ENCODE measurements around the gene PCNX1. TPM values are rescaled to one million over a fixed set of nuclear protein-coding genes. Genes with fewer than 3 reads are reported as not detected.

The PCNX1 gene
- polyA plus RNA-seq, 1 donor from 2014 or later = 5.6 TPM

GRCh38 chr14:70943838-70944237, 36.6 kb downstream of the PCNX1 start:
- Mint-ChIP-seq H3K4me3 (peak overlapping the region in 1 of 4 donors; percentile 33), H3K27me3 (no peaks in the 10 kb centered on the region), H3K27ac (no peak overlapping the region), H3K36me3 (peaks cover 33% of the 10 kb centered on the region), H3K9me3 (peaks cover 10 to 35% (median 23%) of the 10 kb centered on the region in 3 donors), H3K4me1 (peaks cover 9 to 10% (median 10%) of the 10 kb centered on the region in 3 donors)

- peak overlapping the region in 1 of 3 donors; percentile 33 for H3K27ac Mint-ChIP-seq
- peaks cover 30% of the 10 kb centered on the region for H3K36me3 Mint-ChIP-seq
- H3K9me3 Mint-ChIP-seq = peaks cover 10 to 28% (median 15%) of the 10 kb centered on the region in 3 donors
- no peaks in the 10 kb centered on the region for H3K27me3 Mint-ChIP-seq
- H3K4me1 Mint-ChIP-seq = peaks cover 1 to 4% (median 4%) of the 10 kb centered on the region in 3 donors
- H3K4me3 Mint-ChIP-seq = no peak overlapping the region
Measured at GRCh38 chr14:70947739-70948138, 40.5 kb downstream of the PCNX1 start.

GRCh38 chr14:70952485-70952884, 45.2 kb downstream of the PCNX1 start:
- Mint-ChIP-seq H3K36me3 (peaks cover 11% of the 10 kb centered on the region), H3K27ac (peak overlapping the region in 1 of 3 donors; percentile 71), H3K9me3 (peaks cover 1 to 2% (median 2%) of the 10 kb centered on the region in 3 donors), H3K27me3 (no peaks in the 10 kb centered on the region), H3K4me3 (no peak overlapping the region), H3K4me1 (peaks cover 4 to 6% (median 5%) of the 10 kb centered on the region in 3 donors)

GRCh38 chr14:70954068-70954467, 46.8 kb downstream of the PCNX1 start:
- peaks cover 0 to 1% (median 0%) of the 10 kb centered on the region in 3 donors for H3K9me3 Mint-ChIP-seq
- H3K27me3 Mint-ChIP-seq = no peaks in the 10 kb centered on the region
- H3K4me3 Mint-ChIP-seq = no peak overlapping the region
- peaks cover 4 to 6% (median 5%) of the 10 kb centered on the region in 3 donors for H3K4me1 Mint-ChIP-seq
- no peak overlapping the region for H3K27ac Mint-ChIP-seq
- peaks cover 7% of the 10 kb centered on the region for H3K36me3 Mint-ChIP-seq

GRCh38 chr14:70955543-70956480, 48.6 kb downstream of the PCNX1 start:
- Mint-ChIP-seq H3K4me1 (peaks cover 4 to 5% (median 4%) of the 10 kb centered on the region in 3 donors), H3K27me3 (no peaks in the 10 kb centered on the region), H3K36me3 (peaks cover 4% of the 10 kb centered on the region), H3K9me3 (no peaks in the 10 kb centered on the region), H3K27ac (peak overlapping the region in 1 of 3 donors; percentile 46), H3K4me3 (no peak overlapping the region)

- Mint-ChIP-seq H3K4me3 (no peak overlapping the region), H3K4me1 (peaks cover 4 to 5% (median 4%) of the 10 kb centered on the region in 3 donors), H3K9me3 (no peaks in the 10 kb centered on the region), H3K36me3 (peaks cover 4% of the 10 kb centered on the region), H3K27me3 (no peaks in the 10 kb centered on the region), H3K27ac (no peak overlapping the region)
Measured at GRCh38 chr14:70956511-70956910, 49.3 kb downstream of the PCNX1 start.

GRCh38 chr14:70957710-70958109, 50.5 kb downstream of the PCNX1 start:
- Mint-ChIP-seq H3K27me3 (no peaks in the 10 kb centered on the region), H3K4me1 (peaks cover 4 to 5% (median 4%) of the 10 kb centered on the region in 3 donors), H3K9me3 (no peaks in the 10 kb centered on the region), H3K27ac (no peak overlapping the region), H3K4me3 (no peak overlapping the region), H3K36me3 (peaks cover 5% of the 10 kb centered on the region)

- Mint-ChIP-seq H3K9me3 (no peaks in the 10 kb centered on the region), H3K4me3 (no peak overlapping the region), H3K36me3 (peaks cover 5% of the 10 kb centered on the region), H3K27me3 (no peaks in the 10 kb centered on the region), H3K4me1 (peaks cover 2 to 6% (median 5%) of the 10 kb centered on the region in 3 donors), H3K27ac (no peak overlapping the region)
Measured at GRCh38 chr14:70962935-70963334, 55.7 kb downstream of the PCNX1 start.

- H3K4me1 Mint-ChIP-seq = peaks cover 2 to 6% (median 5%) of the 10 kb centered on the region in 3 donors
- H3K36me3 Mint-ChIP-seq = peaks cover 4% of the 10 kb centered on the region
- H3K27ac Mint-ChIP-seq = no peak overlapping the region
Measured at GRCh38 chr14:70964492-70964891, 57.2 kb downstream of the PCNX1 start.

GRCh38 chr14:70971560-70971959, 64.3 kb downstream of the PCNX1 start:
- Mint-ChIP-seq H3K27ac (peak overlapping the region in 1 of 3 donors; percentile 5), H3K4me3 (peak overlapping the region in 1 of 4 donors; percentile 40), H3K27me3 (no peaks in the 10 kb centered on the region), H3K36me3 (no peaks in the 10 kb centered on the region), H3K4me1 (peaks cover 1 to 4% (median 2%) of the 10 kb centered on the region in 3 donors), H3K9me3 (no peaks in the 10 kb centered on the region)

More at GRCh38 chr14:70964492-70964891, 57.2 kb downstream of the PCNX1 start:
- H3K9me3 Mint-ChIP-seq = no peaks in the 10 kb centered on the region
- no peak overlapping the region for H3K4me3 Mint-ChIP-seq
- no peaks in the 10 kb centered on the region for H3K27me3 Mint-ChIP-seq

- no peaks in the 10 kb centered on the region for H3K36me3 Mint-ChIP-seq
- H3K27ac Mint-ChIP-seq = peak overlapping the region in 1 of 3 donors; percentile 48
- no peaks in the 10 kb centered on the region for H3K27me3 Mint-ChIP-seq
- peaks cover 0 to 4% (median 1%) of the 10 kb centered on the region in 3 donors for H3K4me1 Mint-ChIP-seq
- H3K9me3 Mint-ChIP-seq = no peaks in the 10 kb centered on the region
- no peak overlapping the region for H3K4me3 Mint-ChIP-seq
Measured at GRCh38 chr14:70972107-70972976, 65.1 kb downstream of the PCNX1 start.

- H3K4me3 Mint-ChIP-seq = no peak overlapping the region
- H3K27me3 Mint-ChIP-seq = no peaks in the 10 kb centered on the region
- no peaks in the 10 kb centered on the region for H3K9me3 Mint-ChIP-seq
- H3K36me3 Mint-ChIP-seq = peaks cover 3% of the 10 kb centered on the region
- no peak overlapping the region for H3K27ac Mint-ChIP-seq
- peaks cover 1 to 5% (median 4%) of the 10 kb centered on the region in 3 donors for H3K4me1 Mint-ChIP-seq
Measured at GRCh38 chr14:70976591-70976990, 69.3 kb downstream of the PCNX1 start.

- Mint-ChIP-seq H3K4me3 (no peak overlapping the region), H3K9me3 (no peaks in the 10 kb centered on the region), H3K27ac (peak overlapping the region in 1 of 3 donors; percentile 71), H3K4me1 (peaks cover 0 to 4% (median 1%) of the 10 kb centered on the region in 3 donors), H3K27me3 (no peaks in the 10 kb centered on the region), H3K36me3 (peaks cover 3% of the 10 kb centered on the region)
Measured at GRCh38 chr14:70981000-70981952, 74.0 kb downstream of the PCNX1 start.

GRCh38 chr14:70982200-70982599, 74.9 kb downstream of the PCNX1 start:
- Mint-ChIP-seq H3K27ac (peak overlapping the region in 1 of 3 donors; percentile 5), H3K36me3 (peaks cover 3% of the 10 kb centered on the region), H3K4me1 (peaks cover 0 to 4% (median 1%) of the 10 kb centered on the region in 3 donors)

More at GRCh38 chr14:70982200-70982599, 74.9 kb downstream of the PCNX1 start:
- no peaks in the 10 kb centered on the region for H3K9me3 Mint-ChIP-seq
- no peak overlapping the region for H3K4me3 Mint-ChIP-seq
- no peaks in the 10 kb centered on the region for H3K27me3 Mint-ChIP-seq
